Right ventricle myocardium inferior (tissue), 1 donor: ENCODE measurements around the gene KLHL1. TPM values are rescaled to one million over a fixed set of nuclear protein-coding genes. Genes with fewer than 3 reads are reported as not detected.
A peak's percentile ranks its signal among the peaks of the same experiment; 100 is the strongest.
"Not testable (repeated sequence)": the region's sequence is repeated elsewhere in the genome, so short reads cannot be mapped to it uniquely, and the experiment has no call there.

Source experiments
- ATAC-seq: fragments of 200-7000 bp; cut with Tn5 transposase; one replicate; pipeline ENCODE4 v1.9.1; 2020; ENCODE audit warnings: mild to moderate bottlenecking, moderate library complexity
- DNase-seq: peaks from one replicate; pipeline ENCODE4 v3.0.0; 2021; ENCODE audit errors: missing footprints
- intact Hi-C: fragments of 100-400 bp; cut with DNase I; formaldehyde crosslinking; loops from one replicate; pipeline ENCODE4 v1.11.0; 2022
- long read RNA-seq: library from polyadenylated mRNA; unstranded; transcript quantifications from one replicate; pipeline ENCODE4 v2.0.0, GENCODE V29; 2021
- total RNA-seq: library from RNA; stranded (reverse); fragmentation: NEBNext Ultra II Directional; extraction: Animal tissue kit (Norgen Biotek cat#: 25700); gene quantifications from one replicate; pipeline ENCODE4 v1.2.1, GENCODE V29; 2021
- donor health status: DM: no; HTN: yes; CAD: no; lungs with severe emphysema.

Gene KLHL1
- total RNA-seq: not detected
- long read RNA-seq: 0 reads

GRCh38 chr13:70108356-70109105, at the start of gene KLHL1:
Gene KLHL1, minus strand, starts transcription at chr13:70108452. Its CDS starts 753 bp downstream, at chr13:70107699.
- no peak for DNase-seq
- intact Hi-C loops: no loop called here
- no peak for ATAC-seq

GRCh38 chr13:70142658-70143057, 34.4 kb upstream of the KLHL1 start:
- intact Hi-C loops, ATAC-seq: not testable (repeated sequence)
- peak; percentile 56 for DNase-seq

DNA sequence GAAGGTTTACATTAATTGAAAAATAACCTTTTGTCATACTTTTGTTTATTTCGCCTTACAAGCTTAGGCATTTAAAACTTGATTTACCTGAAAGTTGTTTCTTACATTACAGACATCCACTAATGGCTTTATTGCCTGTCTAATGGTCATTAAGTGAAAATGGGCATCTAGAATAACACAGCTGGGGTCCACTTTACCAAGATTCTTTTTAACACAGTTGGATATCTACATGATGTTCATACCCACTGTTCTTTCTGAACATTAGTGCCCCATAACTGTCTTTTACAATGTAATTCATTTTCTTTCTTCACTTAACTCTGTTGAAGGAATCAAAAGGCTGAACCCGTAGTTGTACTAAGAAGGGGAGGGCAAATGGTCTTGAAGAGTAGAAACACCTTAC, 19.8 kb upstream of the KLHL1 start:
- DNase-seq: no peak
- intact Hi-C loops: no loop called here
- no peak for ATAC-seq

DNA sequence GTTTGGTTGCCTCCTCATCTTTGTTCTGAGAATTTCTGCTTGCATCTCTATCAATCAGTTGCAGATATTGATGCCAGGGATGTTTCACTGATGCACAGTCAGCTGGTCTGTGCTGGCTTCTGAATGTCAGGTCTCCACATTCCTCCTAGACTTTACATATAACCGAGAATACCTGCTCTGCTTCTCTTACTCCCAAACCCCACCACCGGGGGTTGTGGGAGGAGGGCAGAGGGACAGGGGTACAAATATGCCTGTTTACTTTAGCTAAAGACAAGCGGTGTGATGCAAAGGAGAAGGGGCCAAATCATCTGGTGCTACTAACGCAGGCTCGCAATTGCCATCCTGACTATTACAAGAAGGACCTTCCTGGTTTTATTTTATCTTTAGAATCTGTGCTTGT, 17.4 kb upstream of the KLHL1 start:
- intact Hi-C loops: no loop called here
- ATAC-seq: no peak
- DNase-seq: no peak

DNA sequence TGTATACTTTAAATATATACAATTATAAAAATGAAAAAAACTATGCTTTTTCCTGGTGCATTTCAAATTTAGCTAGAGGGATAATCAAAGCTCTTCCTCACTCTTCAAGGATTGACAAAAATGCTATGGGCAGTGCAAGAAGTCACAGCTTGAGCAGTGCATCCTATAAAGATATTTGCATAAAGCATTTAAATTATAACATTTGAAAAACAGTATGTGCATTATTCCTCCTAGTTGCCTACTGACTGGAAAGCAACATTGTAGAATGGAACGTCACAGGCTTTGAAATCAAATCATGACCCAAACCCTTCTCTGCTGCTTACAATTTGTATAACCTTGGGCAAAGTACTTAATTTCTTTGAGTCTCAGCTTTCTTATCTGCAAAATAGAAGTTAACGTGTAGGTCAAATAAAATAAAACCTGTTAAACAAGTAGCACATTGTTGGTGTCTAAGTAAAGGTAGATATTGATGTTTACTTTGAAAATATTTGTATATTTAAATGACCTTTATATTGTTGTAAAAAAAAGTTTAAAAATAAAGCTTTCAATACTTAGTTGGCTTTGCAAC, 9.2 kb upstream of the KLHL1 start:
- intact Hi-C loops: no loop called here
- no peak for DNase-seq
- ATAC-seq: no peak

DNA sequence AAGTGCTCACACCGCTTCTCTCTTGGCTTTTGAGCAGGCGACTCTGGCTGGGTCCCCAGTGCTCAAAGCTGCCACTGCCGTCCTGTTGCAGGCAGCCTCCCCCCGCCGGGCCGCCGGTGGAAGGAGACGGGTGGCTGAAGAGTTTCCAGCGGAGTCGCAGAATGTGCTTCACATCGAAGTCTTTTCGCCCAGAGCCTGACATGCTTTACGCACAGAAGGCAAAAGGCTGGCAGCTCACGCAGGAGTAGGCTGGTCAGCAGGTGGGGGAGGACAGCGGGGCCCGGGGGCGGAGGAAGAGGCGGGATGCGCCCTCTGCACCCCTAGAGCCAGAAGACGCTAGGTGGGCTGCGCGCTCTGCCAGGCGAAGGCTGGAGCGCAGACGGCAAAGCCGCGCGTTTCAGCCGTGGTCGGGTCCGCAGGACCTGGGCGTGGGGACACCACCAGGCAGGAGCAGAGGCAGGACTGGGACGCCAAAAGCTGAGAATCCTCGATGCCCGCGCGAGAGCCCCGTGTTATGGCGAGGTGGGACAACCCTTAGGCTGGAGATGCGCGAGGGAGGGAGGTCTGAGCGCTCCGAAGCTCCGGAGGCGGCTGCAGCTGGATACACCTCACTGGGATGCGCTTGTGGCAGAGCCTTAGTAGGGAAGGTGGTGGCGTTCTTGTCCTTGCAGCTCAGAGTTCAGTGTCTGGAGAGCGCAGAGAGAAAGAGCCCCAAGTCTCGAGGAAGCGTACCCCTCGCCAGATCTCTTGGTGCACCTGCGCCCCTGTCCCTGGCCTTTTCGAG, 562 bp downstream of the KLHL1 start, which contains the start of gene ATXN8OS:
Gene ATXN8OS, plus strand, starts transcription at position 329 of the 784 bp plus-strand sequence.
- ATAC-seq: no peak
- DNase-seq: peak; percentile 57
- intact Hi-C loops: no loop called here

- DNase-seq (no peak), ATAC-seq (no peak)
- intact Hi-C loops: no loop called here
Observed at GRCh38 chr13:70107125-70107497, 1.1 kb downstream of the KLHL1 start.

DNA sequence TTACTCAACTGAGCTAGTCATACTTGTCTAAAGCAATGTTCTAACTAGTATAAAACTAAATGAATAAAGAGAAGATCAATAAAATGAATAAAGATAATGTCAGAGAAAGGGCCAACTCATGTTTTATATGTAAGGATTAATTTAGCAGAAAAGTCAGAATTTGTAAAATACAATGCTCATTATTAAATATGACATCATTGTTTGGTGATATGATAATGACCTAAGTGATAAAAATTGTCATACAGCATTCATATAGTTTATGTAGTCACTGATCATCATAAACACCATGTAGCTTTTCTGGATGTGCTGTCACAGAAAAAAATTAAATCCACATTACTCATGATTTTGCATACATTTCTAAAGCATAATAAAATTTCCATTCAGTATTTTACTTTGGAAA, 3.8 kb downstream of the KLHL1 start:
- DNase-seq: no peak
- intact Hi-C loops: no loop called here
- no peak for ATAC-seq

DNA sequence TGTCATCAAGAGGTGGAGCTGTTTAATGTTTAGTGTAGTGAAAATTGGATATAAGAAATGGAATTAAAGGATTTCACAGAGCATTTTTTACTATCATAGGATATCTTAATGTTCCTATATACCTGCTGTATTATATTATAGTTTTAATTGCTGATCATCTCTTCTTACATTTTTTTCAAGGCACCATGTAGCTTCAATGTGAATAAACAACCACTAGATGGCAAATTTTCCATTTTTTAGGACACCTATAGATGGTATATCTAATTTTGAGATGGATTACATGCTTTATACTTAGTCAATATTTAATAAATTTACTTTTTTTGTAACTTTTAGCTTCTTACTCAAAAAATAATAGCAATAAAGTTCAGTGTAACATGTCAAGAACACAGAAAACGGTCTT, 9.6 kb downstream of the KLHL1 start:
- no peak for ATAC-seq
- no peak for DNase-seq
- intact Hi-C loops: no loop called here

DNA sequence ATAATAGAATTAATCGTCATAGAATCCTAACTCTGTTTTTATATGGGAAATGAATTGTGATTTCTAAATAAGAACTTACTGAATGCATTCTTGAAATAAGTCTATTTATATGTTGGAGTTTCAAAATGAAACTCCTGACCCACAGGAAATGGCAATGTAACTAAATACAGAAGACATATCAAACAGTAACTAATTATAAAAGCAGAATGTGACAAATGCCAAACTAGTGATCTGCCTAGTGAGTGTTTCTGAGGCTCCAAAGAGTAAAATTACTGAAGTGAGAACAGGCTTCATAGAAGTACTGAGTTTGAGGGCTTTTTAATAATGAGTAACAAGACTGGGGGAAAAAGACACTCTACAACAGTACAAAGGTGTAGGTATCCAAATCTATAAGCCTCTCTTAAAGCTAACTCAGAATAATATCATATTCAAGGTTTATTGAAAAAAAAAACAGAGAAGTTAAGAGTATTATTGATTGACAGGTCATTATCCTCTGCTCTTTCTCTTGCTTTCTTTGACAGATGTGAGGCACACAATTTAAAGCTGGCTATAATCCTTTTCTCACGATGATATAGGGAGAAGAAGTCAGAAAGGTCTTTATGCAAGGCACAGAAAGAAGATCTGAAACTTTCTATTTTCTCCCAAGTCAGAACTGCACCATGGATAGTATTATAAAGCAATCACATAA, 18.1 kb downstream of the KLHL1 start:
- intact Hi-C loops: no loop called here
- DNase-seq: no peak
- no peak for ATAC-seq

DNA sequence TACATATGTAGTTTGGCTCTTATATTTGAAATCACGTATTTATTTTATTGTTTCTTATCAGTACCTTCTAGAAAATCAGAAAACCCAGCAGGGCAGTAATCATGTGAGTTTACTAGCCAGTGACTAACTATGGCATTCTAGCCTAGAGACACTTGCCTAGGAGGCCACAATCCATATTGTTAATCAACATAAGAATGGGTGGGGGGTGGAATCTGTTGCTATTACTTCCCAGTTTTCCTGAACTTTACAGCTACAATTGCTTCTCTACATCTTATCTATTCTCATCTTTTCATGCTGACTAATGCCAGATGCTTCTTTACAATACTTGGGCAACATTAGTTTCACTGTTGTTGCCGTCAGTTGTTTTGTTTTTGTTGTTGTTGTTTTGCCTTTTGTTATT, 19.3 kb downstream of the KLHL1 start:
- no peak for DNase-seq
- intact Hi-C loops: no loop called here
- no peak for ATAC-seq

GRCh38 chr13:70087247-70087646, 21.0 kb downstream of the KLHL1 start:
- intact Hi-C loops: no loop called here
- ATAC-seq (no peak), DNase-seq (no peak)

GRCh38 chr13:70080012-70080411, 28.2 kb downstream of the KLHL1 start:
- intact Hi-C loops: no loop called here
- no peak for DNase-seq
- peak; percentile 96 for ATAC-seq

DNA sequence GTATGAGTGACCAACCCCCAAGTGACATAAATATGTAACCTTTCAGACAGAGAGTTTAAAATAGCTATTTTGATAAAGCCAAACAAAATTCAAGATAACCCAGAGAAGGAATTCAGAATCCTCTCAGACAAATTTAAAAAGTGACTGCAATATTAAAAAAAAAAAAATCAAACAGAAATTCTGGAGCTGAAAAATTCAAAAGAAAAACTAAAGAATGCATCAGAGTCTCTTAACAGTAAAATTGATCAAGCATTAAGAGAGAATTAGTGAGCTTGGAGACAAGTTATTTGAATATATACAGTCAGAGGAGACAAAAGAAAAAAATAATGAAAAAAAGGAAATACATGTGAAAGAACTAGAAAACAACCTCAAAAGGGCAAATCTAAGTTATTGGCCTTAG, 53.7 kb downstream of the KLHL1 start:
- ATAC-seq (no peak), DNase-seq (no peak)
- intact Hi-C loops: no loop called here

- ATAC-seq (no peak), DNase-seq (no peak)
- intact Hi-C loops: no loop called here
Observed at GRCh38 chr13:70051531-70051930, 56.7 kb downstream of the KLHL1 start.

DNA sequence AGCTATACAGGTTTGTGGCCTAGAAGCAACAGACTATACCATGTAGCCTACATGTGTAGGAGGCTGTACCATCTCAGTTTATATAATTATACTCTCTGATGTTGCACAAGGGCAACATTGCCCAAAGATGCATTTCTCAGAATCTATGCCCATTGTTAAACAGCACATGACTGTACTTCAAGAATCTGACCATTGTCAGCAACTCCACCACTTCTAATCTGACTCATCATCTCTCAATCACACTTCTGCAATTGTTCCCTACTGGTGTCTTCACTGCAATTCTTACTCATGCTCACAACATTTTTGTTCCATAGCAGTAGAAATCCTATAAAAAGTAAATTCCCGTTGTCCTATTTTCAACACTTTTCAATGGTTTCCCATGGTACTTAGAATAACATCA, 64.6 kb downstream of the KLHL1 start:
- DNase-seq (no peak), ATAC-seq (no peak)
- intact Hi-C loops: no loop called here

DNA sequence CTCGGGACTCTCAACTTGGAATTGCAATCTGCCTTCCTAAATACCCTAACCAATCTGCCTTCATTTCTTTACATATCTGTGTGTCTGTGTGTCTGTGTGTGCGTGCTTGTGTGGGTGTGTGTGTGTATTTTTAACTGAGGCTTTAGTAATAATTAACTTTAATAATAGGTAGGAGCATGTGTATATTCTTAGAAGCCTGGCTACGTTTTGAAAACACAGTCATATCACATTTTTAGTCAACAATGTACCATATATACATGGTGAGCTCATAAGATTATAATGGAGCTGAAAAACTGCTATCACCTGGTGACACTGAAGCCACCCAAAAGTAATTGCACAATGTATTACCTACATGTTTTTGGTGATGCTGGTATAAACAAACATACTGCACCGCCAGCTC, 66.1 kb downstream of the KLHL1 start:
- intact Hi-C loops: no loop called here
- DNase-seq (no peak), ATAC-seq (no peak)

DNA sequence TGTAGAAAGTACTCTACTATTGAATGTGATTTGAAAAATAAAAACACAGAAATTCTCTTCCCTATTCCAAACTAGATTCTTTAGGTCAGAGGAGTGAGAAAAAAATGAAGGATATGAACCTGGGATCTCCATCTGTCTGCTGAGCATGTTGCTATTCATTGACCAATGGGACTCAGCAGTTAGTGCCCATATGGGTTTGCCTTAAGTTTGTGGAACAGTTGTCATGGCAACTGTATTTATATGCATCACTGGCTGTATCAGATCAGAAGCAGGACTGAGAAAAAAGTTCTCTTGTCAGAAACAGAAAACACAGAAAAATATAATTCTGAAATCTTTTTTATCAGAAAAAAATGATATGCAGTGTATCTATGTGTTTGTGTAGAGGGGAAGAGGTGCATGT, 74.0 kb downstream of the KLHL1 start:
- ATAC-seq: no peak
- no peak for DNase-seq
- intact Hi-C loops: no loop called here

DNA sequence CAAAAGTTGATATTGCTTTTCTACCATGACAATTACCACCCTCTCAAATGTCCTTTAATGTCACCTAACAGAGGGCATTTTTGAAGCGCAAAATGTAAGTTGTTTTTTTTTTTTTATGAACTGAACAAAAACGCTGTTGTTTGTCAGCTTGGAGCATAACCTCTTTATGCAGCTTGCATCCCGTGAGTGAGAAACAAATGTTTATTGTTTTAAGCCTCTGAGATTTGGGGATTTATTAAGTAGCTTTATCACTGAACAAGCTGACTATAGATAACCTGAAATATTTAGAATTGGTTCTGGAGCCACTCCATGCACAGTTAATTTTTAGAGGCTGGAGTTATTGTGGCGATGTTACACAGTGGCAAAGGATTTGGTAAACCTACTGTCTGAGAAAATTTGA, 80.7 kb downstream of the KLHL1 start:
- DNase-seq (no peak), ATAC-seq (no peak)
- intact Hi-C loops: no loop called here

DNA sequence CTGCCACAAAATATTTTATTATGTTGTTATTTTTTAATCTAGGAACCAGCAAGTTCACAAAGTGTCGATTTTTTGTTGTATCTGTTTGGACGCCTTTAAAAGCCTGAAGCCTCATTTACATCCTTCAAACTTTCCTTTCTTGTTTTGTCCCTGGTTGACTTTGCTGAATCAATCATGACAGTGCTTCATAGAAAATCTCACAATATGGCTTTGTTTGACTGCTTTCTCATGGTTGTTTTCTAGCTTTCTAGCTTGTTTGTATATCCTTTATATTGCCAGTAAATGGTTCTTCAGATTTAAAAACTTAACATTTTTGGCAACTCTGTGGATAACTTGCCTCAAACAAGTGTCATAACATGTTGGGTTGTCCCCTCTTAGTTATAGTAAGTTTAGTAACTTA, 84.7 kb downstream of the KLHL1 start:
- intact Hi-C loops: no loop called here
- no peak for DNase-seq

More for the DNA sequence above, 84.7 kb downstream of the KLHL1 start:
- no peak for ATAC-seq
